NK-92 (cell line): ENCODE measurements around the gene TMEM123.

Experiments used
- DNase-seq: peaks from one replicate; lab custom pipeline; 2025; ENCODE audit not compliant: unreplicated experiment; lab: John Stamatoyannopoulos, UW

TMEM123 gene

GRCh38 chr11:102367364-102367763, 85.2 kb downstream of the TMEM123 start:
- no peak for DNase-seq

- DNase-seq, result no peak
Observed at GRCh38 chr11:102364991-102365390, 87.6 kb downstream of the TMEM123 start.

- DNase-seq, result no peak
Observed at GRCh38 chr11:102361086-102362031, 91.2 kb downstream of the TMEM123 start.

GRCh38 chr11:102360681-102361080, 91.9 kb downstream of the TMEM123 start:
- DNase-seq, result no peak

GRCh38 chr11:102359372-102359771, 93.2 kb downstream of the TMEM123 start:
- no peak for DNase-seq

GRCh38 chr11:102357116-102357515, 95.4 kb downstream of the TMEM123 start:
- no peak for DNase-seq

DNA sequence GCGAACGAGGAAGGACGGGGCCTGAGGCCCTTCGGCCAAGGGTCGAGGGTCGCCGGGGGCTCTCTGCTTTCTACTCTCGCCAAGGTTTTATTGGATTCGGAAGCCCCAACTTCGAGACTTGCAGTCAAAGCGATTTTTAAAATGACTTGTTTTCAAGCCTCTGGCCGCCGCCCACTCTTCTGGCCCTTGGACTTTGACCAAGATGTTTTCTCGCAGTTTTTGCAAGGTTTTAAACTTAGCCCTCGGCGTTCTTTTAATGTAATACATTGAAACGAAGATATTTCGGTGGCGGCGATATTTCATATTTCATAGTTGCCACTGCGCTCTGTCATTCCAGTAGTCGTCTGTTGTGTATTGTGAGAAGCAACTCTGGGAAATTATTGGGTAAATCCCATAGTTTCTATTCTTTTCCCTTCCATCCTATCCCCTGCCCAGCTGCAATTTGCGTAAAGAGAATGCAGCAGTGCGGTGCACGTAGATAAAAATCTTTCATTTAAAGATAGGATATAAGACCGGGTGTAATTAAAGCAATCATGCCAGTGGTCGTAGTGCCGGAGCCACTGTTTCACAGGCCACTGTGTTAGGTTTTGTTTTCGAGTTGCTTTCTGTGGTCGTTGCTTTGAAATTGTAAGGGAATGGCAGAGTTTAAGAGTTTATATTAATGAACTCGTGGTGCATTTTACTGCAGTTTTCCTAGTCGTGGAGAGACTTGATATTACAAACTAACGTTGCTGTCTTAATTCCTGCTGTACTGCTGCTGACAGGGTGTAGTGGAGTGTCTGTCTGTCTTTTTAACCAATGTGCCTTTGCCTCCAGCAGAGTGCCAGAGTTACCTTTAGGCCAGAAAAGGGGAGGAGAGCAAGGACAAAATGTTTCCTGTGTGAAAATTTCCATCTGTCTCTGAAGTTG, 104.8 kb downstream of the TMEM123 start:
- DNase-seq, result no peak

- DNase-seq, result peak; percentile 44
Observed at GRCh38 chr11:102346748-102347461, 105.7 kb downstream of the TMEM123 start, which contains the start of gene BIRC2. BIRC2 (plus strand) TSS chr11:102347214; CDS start chr11:102349855, 2,641 bp downstream.

DNA sequence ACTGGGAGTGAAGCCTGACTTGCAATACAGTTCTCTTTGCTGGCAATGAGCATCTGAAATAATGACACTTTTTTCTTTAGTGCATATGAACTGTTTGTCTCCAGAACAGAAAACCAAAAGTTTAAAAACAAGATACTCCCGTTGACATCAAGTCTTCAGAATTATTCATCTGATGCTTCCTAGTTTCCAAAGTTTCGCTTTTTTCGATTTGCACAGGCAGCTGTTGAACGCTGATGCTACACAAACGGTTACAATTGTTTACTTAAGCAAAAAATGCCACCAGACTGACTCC, 106.2 kb downstream of the TMEM123 start:
- DNase-seq, result no peak
